Nephron progenitor cell (in vitro differentiated cells): Measurements from ENCODE around the gene ERBB4.
"Not testable (repeated sequence)": the region's sequence is repeated elsewhere in the genome, so short reads cannot be mapped to it uniquely, and the experiment has no call there.

Experiments
- DNase-seq: peaks from one replicate; pipeline ENCODE4 v3.0.0; 2021
- H3K27ac Mint-ChIP-seq: 2 replicates; pipeline ENCODE4 v1.8.0; 2021; ENCODE audit warnings: mild to moderate bottlenecking, moderate library complexity, mixed read lengths
- H3K27me3 Mint-ChIP-seq: 2 replicates; pipeline ENCODE4 v1.8.0; 2021; ENCODE audit warnings: mild to moderate bottlenecking, low read depth, mixed read lengths; ENCODE audit not compliant: poor library complexity
- H3K36me3 Mint-ChIP-seq: 2 replicates; pipeline ENCODE4 v1.8.0; 2021; ENCODE audit warnings: low read depth, mixed read lengths
- H3K4me1 Mint-ChIP-seq: 2 replicates; pipeline ENCODE4 v1.8.0; 2021; ENCODE audit warnings: mixed read lengths
- H3K4me3 Mint-ChIP-seq: 2 replicates; pipeline ENCODE4 v1.8.0; 2021; ENCODE audit warnings: mild to moderate bottlenecking, moderate library complexity, mixed read lengths
- H3K9me3 Mint-ChIP-seq: 2 replicates; pipeline ENCODE4 v1.8.0; 2021; ENCODE audit warnings: mild to moderate bottlenecking, moderate library complexity, mixed read lengths
- CTCF ChIP-seq: fragments of 200-600 bp; sonication (generic); IDR thresholded peaks from 2 replicates; pipeline ENCODE4 v1.5.0; 2021; ENCODE audit warnings: antibody characterized with exemption

Gene ERBB4

GRCh38 chr2:212264187-212264586, 274.4 kb downstream of the ERBB4 start:
- no peak for DNase-seq
- no peaks in the 10 kb centered on the region for H3K4me1 Mint-ChIP-seq
- H3K27ac Mint-ChIP-seq: no peak overlapping the region
- peaks cover 4% of the 10 kb centered on the region for H3K27me3 Mint-ChIP-seq
- no peaks in the 10 kb centered on the region for H3K36me3 Mint-ChIP-seq
- no peaks in the 10 kb centered on the region for H3K9me3 Mint-ChIP-seq
- TF ChIP-seq CTCF: no peak
- no peak overlapping the region for H3K4me3 Mint-ChIP-seq

GRCh38 chr2:212259226-212259625, 279.4 kb downstream of the ERBB4 start:
- Mint-ChIP-seq H3K27ac (no peak overlapping the region), H3K4me1 (no peaks in the 10 kb centered on the region), H3K4me3 (no peak overlapping the region), H3K36me3 (no peaks in the 10 kb centered on the region), H3K27me3 (no peaks in the 10 kb centered on the region), H3K9me3 (no peaks in the 10 kb centered on the region)
- DNase-seq: no peak
- TF ChIP-seq CTCF: no peak

- no peaks in the 10 kb centered on the region for H3K4me1 Mint-ChIP-seq
- no peak overlapping the region for H3K27ac Mint-ChIP-seq
- no peaks in the 10 kb centered on the region for H3K36me3 Mint-ChIP-seq
- DNase-seq: no peak
- H3K27me3 Mint-ChIP-seq: no peaks in the 10 kb centered on the region
- no peak overlapping the region for H3K4me3 Mint-ChIP-seq
- H3K9me3 Mint-ChIP-seq: no peaks in the 10 kb centered on the region
- TF ChIP-seq CTCF: no peak
Observed at GRCh38 chr2:212254339-212254738, 284.3 kb downstream of the ERBB4 start.

- no peak for TF ChIP-seq CTCF
- no peak overlapping the region for H3K27ac Mint-ChIP-seq
- no peaks in the 10 kb centered on the region for H3K9me3 Mint-ChIP-seq
- DNase-seq: no peak
- no peaks in the 10 kb centered on the region for H3K4me1 Mint-ChIP-seq
- H3K27me3 Mint-ChIP-seq: no peaks in the 10 kb centered on the region
- H3K4me3 Mint-ChIP-seq: no peak overlapping the region
- H3K36me3 Mint-ChIP-seq: no peaks in the 10 kb centered on the region
Observed at GRCh38 chr2:212249451-212249850, 289.2 kb downstream of the ERBB4 start.

GRCh38 chr2:212245880-212246279, 292.7 kb downstream of the ERBB4 start:
- Mint-ChIP-seq H3K9me3 (no peaks in the 10 kb centered on the region), H3K27me3 (no peaks in the 10 kb centered on the region), H3K36me3 (no peaks in the 10 kb centered on the region), H3K4me1 (no peaks in the 10 kb centered on the region), H3K27ac (no peak overlapping the region), H3K4me3 (no peak overlapping the region)
- no peak for DNase-seq
- TF ChIP-seq CTCF: no peak

- TF ChIP-seq CTCF: no peak
- Mint-ChIP-seq H3K27ac (no peak overlapping the region), H3K36me3 (no peaks in the 10 kb centered on the region), H3K4me1 (peaks cover 6% of the 10 kb centered on the region), H3K4me3 (no peak overlapping the region), H3K27me3 (no peaks in the 10 kb centered on the region), H3K9me3 (no peaks in the 10 kb centered on the region)
- no peak for DNase-seq
Observed at GRCh38 chr2:212242724-212243123, 295.9 kb downstream of the ERBB4 start.

GRCh38 chr2:212238152-212238551, 300.4 kb downstream of the ERBB4 start:
- not testable (repeated sequence) for H3K36me3 Mint-ChIP-seq, DNase-seq, H3K27ac Mint-ChIP-seq, H3K27me3 Mint-ChIP-seq, H3K4me3 Mint-ChIP-seq
- H3K4me1 Mint-ChIP-seq: peaks cover 16% of the 10 kb centered on the region
- H3K9me3 Mint-ChIP-seq: peaks cover 13% of the 10 kb centered on the region
